Lower lobe of right lung (tissue), 2 donors: ENCODE measurements around the gene SLC6A6. TPM values are rescaled to one million over a fixed set of nuclear protein-coding genes. Genes with fewer than 3 reads are reported as not detected.

ENCODE experiments used
- ATAC-seq, 2 donors: fragments of 200-7000 bp; cut with Tn5 transposase; one replicate each; pipeline ENCODE4 v1.9.1; 2020 to 2022; ENCODE audit warnings: mild to moderate bottlenecking in 2 of 2, moderate library complexity in 2 of 2
- DNase-seq: peaks from one replicate; pipeline ENCODE4 v3.0.0-alpha.2; 2020
- H3K27ac ChIP-seq: fragments of 200-600 bp; one replicate; pipeline ENCODE4 v1.8.0; 2022
- H3K27me3 ChIP-seq: fragments of 200-600 bp; one replicate; pipeline ENCODE4 v1.8.0; 2022; ENCODE audit warnings: low read depth
- H3K36me3 ChIP-seq: fragments of 200-600 bp; one replicate; pipeline ENCODE4 v1.8.0; 2022; ENCODE audit warnings: mild to moderate bottlenecking
- H3K4me1 ChIP-seq: fragments of 200-600 bp; one replicate; pipeline ENCODE4 v1.8.0; 2022
- H3K4me3 ChIP-seq: fragments of 200-600 bp; one replicate; pipeline ENCODE4 v1.8.0; 2022; ENCODE audit warnings: mild to moderate bottlenecking
- H3K9me3 ChIP-seq: fragments of 200-600 bp; one replicate; pipeline ENCODE4 v1.8.0; 2022
- CTCF ChIP-seq: fragments of 200-600 bp; IDR thresholded peaks from one replicate; pipeline ENCODE4 v1.8.0; 2022; ENCODE audit warnings: antibody characterized with exemption, mild to moderate bottlenecking
- intact Hi-C: fragments of 100-400 bp; cut with DNase I; formaldehyde crosslinking; loops from one replicate; pipeline ENCODE4 v1.11.0; 2022
- total RNA-seq: library from RNA; stranded (reverse); fragmentation: NEBNext Ultra II Directional; extraction: Animal tissue kit (Norgen Biotek cat#: 25700); gene quantifications from one replicate; pipeline ENCODE4 v1.2.1, GENCODE V29; 2021
- donor health status: DM: no; HTN: yes; CAD: no; lungs with severe emphysema.

Gene SLC6A6
- total RNA-seq, 1 donor from 2014 or later: 84.0 TPM

GRCh38 chr3:14522768-14523167, 120.4 kb downstream of the SLC6A6 start:
- no peaks in the 10 kb centered on the region for H3K9me3 ChIP-seq
- H3K36me3 ChIP-seq: no peaks in the 10 kb centered on the region
- no peak overlapping the region for H3K27ac ChIP-seq
- DNase-seq (peak; percentile 30), ATAC-seq (no peak)
- no peaks in the 10 kb centered on the region for H3K27me3 ChIP-seq
- H3K4me1 ChIP-seq: peaks cover 3% of the 10 kb centered on the region
- no peak overlapping the region for H3K4me3 ChIP-seq
- intact Hi-C loops: no loop called here
- no peak for TF ChIP-seq CTCF

- Histone ChIP-seq H3K4me1 (peaks cover 3% of the 10 kb centered on the region), H3K9me3 (no peaks in the 10 kb centered on the region), H3K36me3 (no peaks in the 10 kb centered on the region), H3K4me3 (no peak overlapping the region), H3K27ac (no peak overlapping the region), H3K27me3 (no peaks in the 10 kb centered on the region)
- intact Hi-C loops: no loop called here
- ATAC-seq: no peak
- TF ChIP-seq CTCF: no peak
- no peak for DNase-seq
Observed at GRCh38 chr3:14523792-14524191, 121.4 kb downstream of the SLC6A6 start.

- H3K27me3 ChIP-seq: no peaks in the 10 kb centered on the region
- H3K9me3 ChIP-seq: no peaks in the 10 kb centered on the region
- intact Hi-C loops: no loop called here
- DNase-seq (peak; percentile 43), ATAC-seq (no peak)
- H3K4me1 ChIP-seq: peaks cover 3% of the 10 kb centered on the region
- no peak overlapping the region for H3K27ac ChIP-seq
- H3K36me3 ChIP-seq: no peaks in the 10 kb centered on the region
- H3K4me3 ChIP-seq: no peak overlapping the region
- TF ChIP-seq CTCF: no peak
Observed at GRCh38 chr3:14524311-14524711, 121.9 kb downstream of the SLC6A6 start.

- DNase-seq (peak; percentile 37), ATAC-seq (no peak)
- no peaks in the 10 kb centered on the region for H3K27me3 ChIP-seq
- intact Hi-C loops: no loop called here
- H3K27ac ChIP-seq: no peak overlapping the region
- no peaks in the 10 kb centered on the region for H3K9me3 ChIP-seq
- H3K4me3 ChIP-seq: no peak overlapping the region
- H3K36me3 ChIP-seq: no peaks in the 10 kb centered on the region
- peaks cover 3% of the 10 kb centered on the region for H3K4me1 ChIP-seq
- no peak for TF ChIP-seq CTCF
Observed at GRCh38 chr3:14524920-14525660, 122.7 kb downstream of the SLC6A6 start.

GRCh38 chr3:14525685-14526631, 123.6 kb downstream of the SLC6A6 start:
- H3K9me3 ChIP-seq: no peaks in the 10 kb centered on the region
- H3K4me1 ChIP-seq: peaks cover 3% of the 10 kb centered on the region
- intact Hi-C loops: no loop called here
- DNase-seq: peak; percentile 29
- H3K36me3 ChIP-seq: no peaks in the 10 kb centered on the region
- no peaks in the 10 kb centered on the region for H3K27me3 ChIP-seq
- peak overlapping the region; percentile 23 for H3K4me3 ChIP-seq
- peak overlapping the region; percentile 3 for H3K27ac ChIP-seq
- ATAC-seq: peak; percentile 10 to 18
- no peak for TF ChIP-seq CTCF
